ENCODE results near the gene SLC1A4.

DNA sequence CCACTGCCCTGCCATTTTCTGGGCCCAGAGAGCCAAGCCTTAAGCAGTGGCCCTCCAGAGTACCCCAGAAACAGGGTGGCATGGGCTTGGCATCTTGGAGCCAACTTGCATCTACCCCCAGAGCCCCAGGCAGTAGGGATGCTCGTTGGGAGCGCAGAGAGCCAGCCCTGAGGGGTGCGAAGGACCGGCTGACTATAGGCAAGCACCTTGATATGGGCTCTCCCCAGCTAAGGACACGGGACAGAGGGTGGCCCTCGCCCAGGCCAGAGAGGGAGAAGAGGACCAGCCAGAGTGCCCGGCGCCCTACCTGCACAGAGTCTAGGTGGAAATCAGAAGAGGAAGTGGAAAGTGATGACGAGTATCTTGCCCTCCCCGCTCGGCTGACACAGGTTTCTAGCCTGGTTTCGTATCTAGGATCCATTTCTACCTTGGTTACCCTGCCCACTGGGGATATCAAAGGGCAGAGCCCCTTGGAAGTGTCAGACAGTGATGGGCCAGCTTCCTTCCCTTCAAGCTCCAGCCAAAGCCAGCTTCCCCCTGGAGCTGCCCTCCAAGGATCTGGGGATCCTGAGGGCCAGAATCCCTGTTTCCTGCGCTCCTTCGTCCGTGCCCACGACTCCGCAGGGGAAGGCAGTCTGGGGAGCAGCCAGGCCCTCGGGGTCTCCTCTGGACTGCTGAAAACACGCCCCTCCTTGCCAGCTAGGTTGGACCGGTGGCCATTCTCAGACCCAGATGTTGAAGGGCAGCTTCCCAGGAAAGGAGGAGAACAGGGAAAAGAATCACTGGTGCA is 83.2 kb downstream of the SLC1A4 start:
- TF ChIP-seq, protein P1, sequence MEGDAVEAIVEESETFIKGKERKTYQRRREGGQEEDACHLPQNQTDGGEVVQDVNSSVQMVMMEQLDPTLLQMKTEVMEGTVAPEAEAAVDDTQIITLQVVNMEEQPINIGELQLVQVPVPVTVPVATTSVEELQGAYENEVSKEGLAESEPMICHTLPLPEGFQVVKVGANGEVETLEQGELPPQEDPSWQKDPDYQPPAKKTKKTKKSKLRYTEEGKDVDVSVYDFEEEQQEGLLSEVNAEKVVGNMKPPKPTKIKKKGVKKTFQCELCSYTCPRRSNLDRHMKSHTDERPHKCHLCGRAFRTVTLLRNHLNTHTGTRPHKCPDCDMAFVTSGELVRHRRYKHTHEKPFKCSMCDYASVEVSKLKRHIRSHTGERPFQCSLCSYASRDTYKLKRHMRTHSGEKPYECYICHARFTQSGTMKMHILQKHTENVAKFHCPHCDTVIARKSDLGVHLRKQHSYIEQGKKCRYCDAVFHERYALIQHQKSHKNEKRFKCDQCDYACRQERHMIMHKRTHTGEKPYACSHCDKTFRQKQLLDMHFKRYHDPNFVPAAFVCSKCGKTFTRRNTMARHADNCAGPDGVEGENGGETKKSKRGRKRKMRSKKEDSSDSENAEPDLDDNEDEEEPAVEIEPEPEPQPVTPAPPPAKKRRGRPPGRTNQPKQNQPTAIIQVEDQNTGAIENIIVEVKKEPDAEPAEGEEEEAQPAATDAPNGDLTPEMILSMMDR (IDR thresholded peaks at IDR 0.05; ENCODE audit: insufficient read depth, low read length, poor library complexity, severe bottlenecking), result no peak
- no peak for TF ChIP-seq EZH2phosphoT487 (conservative IDR thresholded peaks at IDR 0.05; ENCODE audit: low read length)
